Endothelial cell of umbilical vein (primary cell): Measurements from ENCODE around the gene EIF3B.

ENCODE experiments used
- CTCF ChIP-seq, 2 donors: IDR thresholded peaks; 1 replicate in 1 of 2; 2 replicates in 1 of 2; pipeline ENCODE4 v1.5.1; 2011; ENCODE audit warnings: low read length in 2 of 2, mild to moderate bottlenecking in 2 of 2, moderate library complexity in 2 of 2, control low read depth in 1 of 2, inconsistent platforms in 1 of 2, low read depth in 1 of 2; ENCODE audit not compliant: insufficient read depth in 1 of 2; ENCODE audit errors: extremely low read depth in 1 of 2
- EZH2 ChIP-seq: IDR thresholded peaks from 2 replicates; pipeline ENCODE4 v1.6.1; 2012; ENCODE audit warnings: borderline replicate concordance, low read depth, mild to moderate bottlenecking, moderate library complexity, low read length, inconsistent platforms; ENCODE audit not compliant: severe bottlenecking
- FOS ChIP-seq: IDR thresholded peaks from 2 replicates; pipeline ENCODE4 v1.6.1; 2011; ENCODE audit warnings: mild to moderate bottlenecking, low read length, moderate library complexity, borderline replicate concordance; ENCODE audit not compliant: insufficient read depth
- JUN ChIP-seq: IDR thresholded peaks from 2 replicates; pipeline ENCODE4 v1.6.1; 2011; ENCODE audit warnings: borderline replicate concordance, low read depth; ENCODE audit not compliant: insufficient read length, insufficient read depth
- MAX ChIP-seq: IDR thresholded peaks from 2 replicates; pipeline ENCODE4 v1.6.1; 2011; ENCODE audit not compliant: insufficient read depth, insufficient read length
- MYC ChIP-seq: IDR thresholded peaks from one replicate; pipeline ENCODE4 v1.6.1; 2011; ENCODE audit warnings: mild to moderate bottlenecking, low read depth, low read length
- POLR2A ChIP-seq: IDR thresholded peaks from 2 replicates; pipeline ENCODE4 v1.6.1; 2012; ENCODE audit warnings: low read depth, mild to moderate bottlenecking, control low read depth, low read length
- POLR2AphosphoS5 ChIP-seq: IDR thresholded peaks from 2 replicates; pipeline ENCODE4 v1.6.1; 2012; ENCODE audit warnings: low read depth, mild to moderate bottlenecking, control low read depth, low read length, moderate library complexity; ENCODE audit not compliant: insufficient read depth

GRCh38 chr7:2373646-2374045 is 19.0 kb downstream of the EIF3B start:
- no peak for TF ChIP-seq CTCF (IDR thresholded peaks at IDR 0.05; ENCODE audit: extremely low read depth in 1 of 2, insufficient read depth in 1 of 2, low read depth in 1 of 2, low read length in 2 of 2)
- TF ChIP-seq EZH2: no peak
- TF ChIP-seq POLR2A: no peak
- no peak for TF ChIP-seq MAX
- no peak for TF ChIP-seq FOS
- no peak for TF ChIP-seq POLR2AphosphoS5
- TF ChIP-seq MYC: no peak
- no peak for TF ChIP-seq JUN
